HFF-Myc (cell line): ENCODE data around the gene TRAF3.

ENCODE experiments used
- DNase-seq: peaks from one replicate; pipeline ENCODE4 v3.0.0-alpha.2; 2011; ENCODE audit warnings: low read depth; ENCODE audit errors: extremely low read depth
- H3K4me3 ChIP-seq: replicated peaks from 2 replicates; pipeline ENCODE4 v1.5.1; 2011; ENCODE audit warnings: low read depth, mild to moderate bottlenecking, control low read depth, low read length
- CTCF ChIP-seq: IDR thresholded peaks from 2 replicates; pipeline ENCODE4 v1.5.1; 2012; ENCODE audit warnings: mild to moderate bottlenecking, low read depth, low read length, control low read depth; ENCODE audit errors: missing control alignments

Gene TRAF3

GRCh38 chr14:102937331-102938175, 160.3 kb downstream of the TRAF3 start:
- DNase-seq = no peak
- no peak overlapping the region for H3K4me3 ChIP-seq
- TF ChIP-seq CTCF = no peak

- no peak overlapping the region for H3K4me3 ChIP-seq
- no peak for TF ChIP-seq CTCF
- no peak for DNase-seq
Measured at GRCh38 chr14:102938191-102938590, 160.9 kb downstream of the TRAF3 start.

GRCh38 chr14:102939329-102939728, 162.1 kb downstream of the TRAF3 start:
- TF ChIP-seq CTCF = no peak
- DNase-seq = no peak
- no peak overlapping the region for H3K4me3 ChIP-seq

- no peak overlapping the region for H3K4me3 ChIP-seq
- TF ChIP-seq CTCF = no peak
- DNase-seq = no peak
Measured at GRCh38 chr14:102939820-102940561, 162.7 kb downstream of the TRAF3 start.

- no peak overlapping the region for H3K4me3 ChIP-seq
- TF ChIP-seq CTCF = no peak
- DNase-seq = no peak
Measured at GRCh38 chr14:102940729-102941362, 163.6 kb downstream of the TRAF3 start.

GRCh38 chr14:102941419-102942011, 164.3 kb downstream of the TRAF3 start:
- DNase-seq = no peak
- H3K4me3 ChIP-seq = no peak overlapping the region
- no peak for TF ChIP-seq CTCF
